DOHH2 (cell line): ENCODE data around the gene TBC1D22A.

Experiments used
- EZH2phosphoT487 ChIP-seq: fragments of 200-600 bp; sonication (generic); IDR thresholded peaks from 2 replicates; pipeline ENCODE4 v1.6.1; 2017; ENCODE audit warnings: borderline replicate concordance, mild to moderate bottlenecking, antibody characterized with exemption, low read length, moderate library complexity, mixed read lengths
- TF ChIP-seq, protein P1 (sequence below): fragments of 200-600 bp; sonication (generic); IDR thresholded peaks from one replicate; pipeline ENCODE4 v1.5.1; 2014; ENCODE audit warnings: antibody characterized with exemption, mild to moderate bottlenecking, low read depth, low read length; ENCODE audit not compliant: poor library complexity, severe bottlenecking

GRCh38 chr22:46754110-46754799 is 8.2 kb upstream of the TBC1D22A start:
- TF ChIP-seq, protein P1, sequence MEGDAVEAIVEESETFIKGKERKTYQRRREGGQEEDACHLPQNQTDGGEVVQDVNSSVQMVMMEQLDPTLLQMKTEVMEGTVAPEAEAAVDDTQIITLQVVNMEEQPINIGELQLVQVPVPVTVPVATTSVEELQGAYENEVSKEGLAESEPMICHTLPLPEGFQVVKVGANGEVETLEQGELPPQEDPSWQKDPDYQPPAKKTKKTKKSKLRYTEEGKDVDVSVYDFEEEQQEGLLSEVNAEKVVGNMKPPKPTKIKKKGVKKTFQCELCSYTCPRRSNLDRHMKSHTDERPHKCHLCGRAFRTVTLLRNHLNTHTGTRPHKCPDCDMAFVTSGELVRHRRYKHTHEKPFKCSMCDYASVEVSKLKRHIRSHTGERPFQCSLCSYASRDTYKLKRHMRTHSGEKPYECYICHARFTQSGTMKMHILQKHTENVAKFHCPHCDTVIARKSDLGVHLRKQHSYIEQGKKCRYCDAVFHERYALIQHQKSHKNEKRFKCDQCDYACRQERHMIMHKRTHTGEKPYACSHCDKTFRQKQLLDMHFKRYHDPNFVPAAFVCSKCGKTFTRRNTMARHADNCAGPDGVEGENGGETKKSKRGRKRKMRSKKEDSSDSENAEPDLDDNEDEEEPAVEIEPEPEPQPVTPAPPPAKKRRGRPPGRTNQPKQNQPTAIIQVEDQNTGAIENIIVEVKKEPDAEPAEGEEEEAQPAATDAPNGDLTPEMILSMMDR = no peak
- TF ChIP-seq EZH2phosphoT487 = no peak
